HFF-Myc (cell line): ENCODE data around the gene TXNRD2.

ENCODE experiments used
- DNase-seq: peaks from one replicate; pipeline ENCODE4 v3.0.0-alpha.2; 2011; ENCODE audit warnings: low read depth; ENCODE audit errors: extremely low read depth
- H3K4me3 ChIP-seq: replicated peaks from 2 replicates; pipeline ENCODE4 v1.5.1; 2011; ENCODE audit warnings: low read depth, mild to moderate bottlenecking, control low read depth, low read length
- CTCF ChIP-seq: IDR thresholded peaks from 2 replicates; pipeline ENCODE4 v1.5.1; 2012; ENCODE audit warnings: mild to moderate bottlenecking, low read depth, low read length, control low read depth; ENCODE audit errors: missing control alignments

TXNRD2 gene

GRCh38 chr22:19869497-19870152 is 72.0 kb downstream of the TXNRD2 start:
- DNase-seq: no peak
- no peak overlapping the region for H3K4me3 ChIP-seq
- no peak for TF ChIP-seq CTCF

- TF ChIP-seq CTCF: no peak
- H3K4me3 ChIP-seq: no peak overlapping the region
- DNase-seq: no peak
These were observed 72.7 kb downstream of the TXNRD2 start for GRCh38 chr22:19868773-19869471.

- no peak for TF ChIP-seq CTCF
- no peak overlapping the region for H3K4me3 ChIP-seq
- no peak for DNase-seq
These were observed 73.3 kb downstream of the TXNRD2 start for GRCh38 chr22:19868333-19868732.

- TF ChIP-seq CTCF: no peak
- DNase-seq: no peak
- H3K4me3 ChIP-seq: no peak overlapping the region
These were observed 74.0 kb downstream of the TXNRD2 start for GRCh38 chr22:19867617-19868016.

- no peak for TF ChIP-seq CTCF
- no peak overlapping the region for H3K4me3 ChIP-seq
These were observed 75.0 kb downstream of the TXNRD2 start for GRCh38 chr22:19866665-19867009.

GRCh38 chr22:19865141-19865829 is 76.3 kb downstream of the TXNRD2 start:
- no peak for DNase-seq
- no peak for TF ChIP-seq CTCF
- H3K4me3 ChIP-seq: no peak overlapping the region

More at GRCh38 chr22:19866665-19867009, 75.0 kb downstream of the TXNRD2 start:
- no peak for DNase-seq
